HG02885 (cell line): ENCODE results near the gene CEP112.

Source experiments
- ATAC-seq: cut with Tn5 transposase; IDR thresholded peaks from one replicate; pipeline ENCODE4 v1.9.1; 2021; ENCODE audit warnings: mild to moderate bottlenecking; ENCODE audit not compliant: unreplicated experiment, poor library complexity

CEP112 gene

DNA sequence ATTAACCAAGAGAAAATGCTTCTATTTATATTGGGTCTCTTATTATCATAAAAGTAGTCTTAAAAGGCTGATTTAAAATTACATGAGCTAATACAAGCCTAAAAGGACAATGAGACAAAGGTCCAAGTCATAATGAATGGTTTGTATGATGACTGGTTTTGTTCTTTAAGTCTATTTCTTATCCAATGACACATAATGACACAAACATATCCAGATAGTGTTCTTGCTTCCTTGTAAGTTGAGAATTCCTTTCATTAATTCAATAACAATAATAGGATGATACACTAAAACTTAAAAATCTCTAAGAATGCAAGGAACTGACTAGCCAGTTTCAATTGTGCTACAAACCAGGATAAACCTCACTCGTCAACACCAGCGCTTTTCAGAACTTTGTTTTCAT, 244.1 kb downstream of the CEP112 start:
- no peak for ATAC-seq

DNA sequence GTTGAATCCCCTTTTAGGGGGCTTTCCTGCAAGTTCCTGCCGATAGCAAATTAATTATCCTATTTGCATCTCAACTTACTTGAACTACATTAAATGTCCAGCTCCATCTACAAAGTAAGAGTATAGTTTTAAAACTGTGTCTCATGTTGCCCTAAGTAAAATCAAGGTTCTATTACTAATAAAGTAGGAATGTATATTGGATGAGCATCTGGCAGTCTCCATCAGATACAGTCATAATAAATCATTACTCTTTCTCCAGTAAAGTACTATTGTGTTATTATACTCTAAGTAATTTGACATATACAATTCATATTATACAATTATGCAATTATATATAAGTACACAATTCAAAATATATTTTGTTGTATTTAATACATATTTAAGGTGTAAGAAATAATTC, 249.3 kb downstream of the CEP112 start:
- ATAC-seq, result no peak

DNA sequence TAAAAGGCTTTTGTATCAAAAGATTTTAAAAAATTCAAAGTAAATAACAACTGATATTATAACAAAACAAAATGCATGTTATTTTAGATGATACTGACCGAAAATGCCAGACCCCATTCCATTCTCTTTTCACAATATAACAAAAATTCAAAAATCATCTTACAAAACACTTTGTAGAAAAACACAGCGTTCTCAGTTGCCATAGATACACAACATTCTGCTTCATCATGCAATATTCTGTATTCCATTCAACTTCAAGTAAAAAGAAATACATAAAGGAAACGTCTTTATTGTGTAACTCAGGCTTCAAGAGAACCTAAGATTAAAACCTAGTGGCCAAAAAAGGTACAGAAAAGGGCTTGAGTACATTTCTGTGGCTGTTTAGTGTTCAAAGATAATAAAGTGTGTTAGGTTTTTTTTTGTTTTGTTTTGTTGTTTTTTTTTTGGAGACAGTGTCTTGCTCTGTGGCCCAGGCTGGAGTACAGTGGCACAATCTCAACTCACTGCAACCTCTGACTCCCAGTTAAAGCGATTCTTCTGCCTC, 250.5 kb downstream of the CEP112 start:
- no peak for ATAC-seq

DNA sequence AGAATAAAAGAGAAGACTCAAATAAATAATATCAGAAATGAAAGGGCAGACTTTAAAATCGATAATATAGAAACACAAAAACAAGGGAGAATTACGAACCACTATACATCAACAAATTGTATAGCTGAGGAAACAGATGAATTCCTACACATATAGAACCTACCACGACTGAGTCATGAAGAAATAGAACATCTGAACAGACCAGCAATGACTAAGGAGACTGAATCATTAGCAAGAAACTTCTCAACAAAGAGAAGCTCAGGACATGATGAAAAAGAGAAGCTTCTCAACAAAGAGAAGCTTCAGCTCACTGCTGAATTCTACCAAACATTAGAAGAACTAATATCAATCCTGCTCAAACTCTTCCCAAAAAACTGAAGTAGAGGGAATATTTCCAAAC, 255.9 kb downstream of the CEP112 start:
- ATAC-seq, result no peak

DNA sequence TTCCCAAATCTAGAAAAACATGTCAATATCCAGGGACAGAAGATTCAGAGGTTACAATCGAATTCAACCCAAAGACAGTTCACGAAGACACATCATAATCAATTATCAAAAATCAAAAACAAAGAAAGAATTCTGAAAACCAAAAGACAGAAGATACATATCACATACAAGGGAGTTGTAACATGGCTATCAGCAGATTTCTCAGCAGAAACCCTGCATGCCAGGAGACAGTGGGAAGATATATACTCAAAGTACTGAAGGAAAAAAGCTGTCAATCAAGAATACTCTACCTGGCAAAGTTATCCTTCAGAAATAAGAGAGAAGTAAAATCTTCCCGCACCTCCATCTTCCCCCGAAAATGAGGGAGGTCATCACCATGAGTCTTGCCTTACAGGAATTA, 258.6 kb downstream of the CEP112 start:
- no peak for ATAC-seq

DNA sequence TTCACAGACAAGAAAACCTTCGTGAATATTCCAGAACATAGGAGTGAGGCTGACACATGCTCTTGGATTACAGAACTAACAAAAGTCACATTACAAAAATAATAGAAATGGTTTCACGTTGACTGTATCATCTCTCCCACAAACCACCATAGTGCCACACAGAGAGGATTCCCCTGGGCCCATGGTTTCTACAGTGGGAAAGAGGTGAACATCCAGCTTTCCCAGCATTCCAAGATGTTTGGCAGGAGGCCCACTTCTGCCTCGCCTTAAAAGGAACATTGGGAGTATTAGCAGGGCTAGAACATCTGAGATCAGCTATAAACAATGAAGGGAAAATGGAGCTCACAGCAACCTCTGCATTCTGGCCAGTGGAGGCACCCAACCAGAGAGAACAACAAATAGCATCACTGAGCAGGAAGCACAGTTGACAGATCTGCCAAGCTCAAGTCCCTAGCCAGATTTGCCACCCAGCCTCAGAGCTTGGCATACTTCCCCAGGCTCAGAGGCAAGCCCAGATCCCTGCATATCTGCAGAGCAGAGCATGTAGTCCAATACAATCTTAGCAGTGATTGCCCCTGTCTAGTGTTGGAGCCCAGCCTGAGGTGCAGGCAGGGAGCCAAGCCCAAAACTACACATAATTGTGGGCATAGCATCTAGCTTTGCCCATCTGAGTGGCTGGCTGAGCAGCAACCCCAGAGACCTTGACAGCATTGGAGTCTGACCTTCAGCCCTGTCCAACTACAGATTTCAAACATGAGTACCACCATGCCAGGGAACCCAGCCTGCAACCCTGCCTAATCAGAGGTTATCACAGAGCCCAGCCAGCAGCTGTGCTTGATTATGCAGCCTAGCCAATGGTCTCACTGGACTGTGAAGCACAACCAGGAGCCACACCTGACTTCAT, 260.4 kb downstream of the CEP112 start:
- ATAC-seq, result no peak

DNA sequence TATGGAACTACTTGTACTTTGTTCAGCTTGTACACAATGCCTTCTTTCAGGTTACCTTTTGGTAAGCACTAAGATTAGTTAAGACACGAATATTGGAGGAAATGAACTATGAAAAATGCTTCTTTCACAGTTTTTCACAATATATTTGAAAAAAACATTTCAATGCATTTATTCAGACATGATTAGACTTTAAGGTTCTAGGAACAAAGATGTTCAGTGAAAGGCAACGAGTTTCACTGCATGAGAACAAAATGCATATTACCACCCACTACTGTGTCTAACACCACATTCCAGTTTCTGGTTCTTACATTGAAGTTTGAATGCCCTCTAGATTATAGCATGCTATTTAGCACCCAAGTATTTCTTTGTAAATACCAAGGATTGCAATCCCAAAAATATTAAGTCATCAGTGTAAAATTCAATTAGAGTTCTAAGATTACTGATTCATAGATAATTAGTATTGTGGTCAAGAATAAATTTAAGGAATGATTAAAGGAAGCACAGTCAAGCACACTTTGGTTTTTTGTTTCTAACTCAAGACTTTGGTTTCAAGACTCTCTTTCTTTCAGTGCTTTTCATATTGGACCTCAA, 261.7 kb downstream of the CEP112 start:
- ATAC-seq, result no peak

DNA sequence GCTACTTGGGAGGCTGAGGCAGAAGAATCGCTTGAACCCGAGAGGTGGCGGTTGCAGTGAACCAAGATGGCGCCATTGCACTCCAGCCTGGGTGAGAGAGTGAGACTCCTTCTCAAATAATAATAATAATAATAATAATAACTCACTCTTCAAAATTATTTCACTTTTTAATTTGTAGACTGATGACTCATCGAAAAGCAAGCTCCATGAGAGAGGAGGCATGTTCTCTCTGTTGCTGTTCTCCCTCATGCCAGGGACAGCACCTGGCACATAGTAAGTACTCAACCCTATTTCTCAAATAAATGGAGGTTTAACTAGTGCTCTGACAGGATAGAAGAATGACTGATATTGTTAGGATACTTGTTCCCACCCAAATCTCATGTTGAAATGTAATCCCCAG, 265.3 kb downstream of the CEP112 start:
- no peak for ATAC-seq

DNA sequence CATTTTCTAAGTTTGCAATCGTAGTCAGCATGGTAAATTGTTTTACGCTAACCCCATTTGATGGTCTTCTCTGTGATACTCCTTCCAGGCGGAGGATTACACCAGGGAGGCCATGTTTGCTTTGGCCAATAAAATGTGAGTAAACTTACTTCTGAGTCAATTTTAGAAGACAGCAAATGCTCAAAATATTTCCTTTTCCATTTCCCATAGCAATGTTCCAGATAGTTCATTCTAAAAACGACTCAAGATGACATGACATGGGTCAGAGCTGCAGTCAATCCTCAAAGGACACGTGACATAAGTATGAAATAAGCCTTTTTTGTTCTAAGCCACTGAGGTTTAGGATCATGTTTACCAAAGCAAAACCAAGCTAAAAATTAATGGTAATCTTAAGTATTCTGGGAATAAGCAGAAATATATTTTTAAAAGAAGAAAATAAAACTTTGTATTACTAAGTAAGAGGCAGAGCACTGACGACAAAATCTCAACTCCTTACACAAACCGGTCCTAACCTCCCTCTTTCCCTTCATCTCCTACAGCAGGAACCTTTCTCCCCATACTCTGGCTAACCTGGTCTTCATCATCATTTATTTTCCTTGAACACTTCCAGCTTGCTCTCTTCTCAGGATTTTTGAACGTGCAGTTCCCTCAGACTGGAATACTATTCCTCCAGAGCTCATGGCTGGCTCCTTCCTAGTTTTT, 266.2 kb downstream of the CEP112 start:
- no peak for ATAC-seq

DNA sequence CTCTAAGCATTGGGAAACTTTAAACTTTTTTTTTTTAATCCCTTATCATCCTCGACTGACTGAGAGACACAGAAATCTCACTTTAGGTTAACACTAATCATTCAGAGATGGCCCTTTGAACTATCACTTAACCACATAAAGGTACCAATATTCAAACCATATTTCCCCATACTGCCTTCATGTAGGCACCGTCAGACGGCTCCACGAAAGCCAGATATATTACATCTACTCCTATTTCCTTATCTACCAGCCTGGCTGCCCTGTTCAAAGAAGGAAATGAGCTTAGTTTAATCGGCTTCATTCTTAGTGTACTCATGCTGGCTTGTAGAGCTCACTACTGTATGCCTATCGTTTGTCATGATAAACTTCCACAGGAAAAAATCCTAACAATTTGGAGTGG, 270.9 kb downstream of the CEP112 start:
- ATAC-seq, result no peak

DNA sequence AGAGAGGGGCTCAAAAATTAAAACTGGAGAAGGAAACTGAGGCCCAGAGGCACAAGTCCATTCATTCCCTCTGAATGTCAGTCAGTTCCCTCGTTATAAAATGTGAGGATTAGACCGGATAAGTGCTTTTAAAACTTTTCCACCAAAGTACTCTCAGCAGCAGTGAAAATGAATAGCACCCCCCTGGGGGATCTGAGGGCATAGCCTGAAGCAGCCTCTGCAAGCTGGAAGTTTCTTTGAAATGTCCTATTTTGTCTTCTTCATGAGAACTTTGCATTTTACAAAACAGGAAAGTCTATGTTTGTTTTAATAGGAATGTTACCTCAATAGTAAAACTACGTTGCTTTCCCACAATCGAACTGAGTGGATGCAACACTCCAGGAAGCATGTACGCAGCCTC, 273.0 kb downstream of the CEP112 start:
- ATAC-seq, result no peak

DNA sequence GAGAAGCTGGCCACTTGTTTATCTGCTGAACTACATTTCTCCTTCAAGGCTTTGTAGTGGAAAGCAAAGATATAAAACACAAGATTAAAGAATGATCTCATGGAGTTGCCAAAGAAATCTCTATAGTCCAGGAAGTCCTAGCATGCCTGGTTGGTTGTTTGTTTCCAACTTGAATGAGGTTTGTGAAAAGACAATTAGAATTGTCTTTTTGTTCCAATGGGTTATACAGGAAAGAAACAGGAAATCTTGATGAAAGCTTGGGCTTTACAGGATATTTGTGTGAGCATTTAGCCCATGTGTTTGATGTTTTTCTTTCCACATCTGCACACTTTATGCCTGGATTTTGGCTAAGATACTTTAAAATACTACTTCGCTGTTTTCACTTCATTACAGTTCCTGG, 273.4 kb downstream of the CEP112 start:
- ATAC-seq, result no peak

DNA sequence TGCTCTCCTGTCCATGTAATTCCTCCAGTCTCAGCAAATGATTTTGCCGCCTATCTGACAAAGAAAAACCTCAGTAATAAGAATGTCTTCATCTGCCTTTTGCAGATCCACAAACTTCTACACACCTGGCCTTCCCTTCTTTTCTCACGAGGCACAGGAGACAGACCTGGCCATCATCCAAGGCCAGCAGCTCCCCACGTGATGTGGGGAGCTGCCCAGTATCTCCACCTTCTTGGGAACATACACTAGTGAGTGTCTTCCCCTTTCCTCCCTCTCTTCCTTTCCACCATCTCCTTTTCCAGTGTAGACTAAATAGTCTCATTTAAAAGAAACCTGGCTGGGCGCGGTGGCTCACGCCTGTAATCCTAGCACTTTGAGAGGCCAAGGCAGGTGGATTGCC, 274.4 kb downstream of the CEP112 start:
- ATAC-seq, result no peak

DNA sequence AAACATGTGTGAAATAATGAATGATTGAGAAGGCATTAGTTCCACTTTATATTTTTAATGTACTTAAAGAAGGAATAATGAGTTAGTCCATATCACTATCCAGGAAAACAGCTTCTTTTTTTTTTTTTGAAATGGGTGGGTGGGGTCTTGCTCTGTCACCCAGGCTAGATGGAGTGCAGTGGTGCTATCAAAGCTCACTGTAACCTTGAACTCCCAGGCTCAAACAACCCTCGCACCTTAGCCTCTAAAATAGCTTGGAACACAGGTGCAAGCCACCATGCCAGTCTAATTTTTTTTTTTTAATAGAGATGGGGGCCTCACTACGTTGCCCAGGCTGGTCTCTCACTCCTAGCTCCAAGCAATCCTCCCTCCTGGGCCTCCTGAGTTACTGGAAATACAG, 275.5 kb downstream of the CEP112 start:
- no peak for ATAC-seq

DNA sequence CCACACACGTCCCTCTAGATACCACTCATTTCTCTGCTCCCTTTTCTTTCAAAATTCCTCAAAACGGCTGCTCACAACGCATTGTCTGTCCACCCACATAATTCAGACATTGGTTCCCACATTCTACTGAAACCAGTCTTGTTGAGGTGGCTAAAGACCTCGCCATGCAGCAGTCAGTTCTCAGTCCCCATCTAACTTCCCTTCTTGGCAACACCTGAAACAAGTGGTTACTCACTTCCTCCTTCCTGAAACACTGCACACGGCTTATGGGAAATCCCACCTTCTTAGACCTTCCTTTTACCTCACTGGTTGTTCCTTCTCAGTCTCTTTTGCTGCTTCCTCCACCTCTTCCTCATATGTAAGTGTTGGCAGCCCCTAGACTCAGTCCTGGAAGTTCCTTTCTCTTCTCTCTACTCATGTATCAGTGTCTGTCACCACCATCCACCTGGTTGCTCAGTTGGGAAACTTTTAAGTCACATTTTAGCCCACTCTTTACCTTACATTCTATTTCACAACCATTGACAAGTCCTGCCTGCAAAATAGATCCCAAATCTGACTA, 277.1 kb downstream of the CEP112 start:
- peak; percentile 98 for ATAC-seq

DNA sequence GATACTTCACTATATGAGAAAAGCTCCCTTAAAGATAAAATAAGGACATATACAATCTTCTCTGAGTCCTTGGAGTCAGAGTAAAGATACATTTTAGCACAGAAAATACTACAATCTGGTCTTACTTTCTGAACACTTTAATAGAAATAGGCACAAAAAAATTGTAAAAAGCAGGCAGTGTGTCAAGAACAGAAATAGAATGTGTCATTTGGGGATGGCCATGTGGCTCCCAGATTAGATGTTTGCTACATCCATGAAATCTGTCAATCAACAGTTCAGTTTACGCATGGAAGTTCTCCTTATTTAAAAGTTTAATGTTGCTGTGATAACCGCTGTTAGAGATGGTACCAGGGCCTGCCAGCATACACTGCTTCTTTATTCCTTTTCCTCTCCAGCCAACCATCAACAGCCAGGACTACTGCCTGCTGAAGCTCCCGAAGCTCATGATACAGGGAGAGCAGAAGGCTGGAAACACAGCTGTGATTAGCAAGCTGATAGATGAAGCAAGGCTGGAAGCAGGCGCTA, 278.5 kb downstream of the CEP112 start:
- no peak for ATAC-seq

DNA sequence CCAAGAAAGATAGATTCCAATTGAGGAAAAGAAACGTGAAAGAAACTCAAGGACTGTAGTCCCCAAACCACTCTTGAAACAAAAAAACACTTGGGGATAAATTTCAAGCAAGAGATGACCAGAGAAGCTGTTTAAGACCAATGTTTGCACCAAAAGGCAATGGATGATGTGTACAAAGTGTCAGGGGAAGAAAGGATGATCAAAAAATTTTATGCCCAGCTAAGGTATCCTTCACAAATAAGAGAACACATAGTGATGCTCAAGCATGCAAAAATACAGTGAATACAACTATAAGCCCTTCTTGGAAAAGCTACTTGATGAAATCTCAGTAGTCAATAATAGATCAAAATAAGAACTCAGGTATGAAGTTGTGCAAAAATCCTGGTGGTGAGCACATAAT, 281.1 kb downstream of the CEP112 start:
- no peak for ATAC-seq

DNA sequence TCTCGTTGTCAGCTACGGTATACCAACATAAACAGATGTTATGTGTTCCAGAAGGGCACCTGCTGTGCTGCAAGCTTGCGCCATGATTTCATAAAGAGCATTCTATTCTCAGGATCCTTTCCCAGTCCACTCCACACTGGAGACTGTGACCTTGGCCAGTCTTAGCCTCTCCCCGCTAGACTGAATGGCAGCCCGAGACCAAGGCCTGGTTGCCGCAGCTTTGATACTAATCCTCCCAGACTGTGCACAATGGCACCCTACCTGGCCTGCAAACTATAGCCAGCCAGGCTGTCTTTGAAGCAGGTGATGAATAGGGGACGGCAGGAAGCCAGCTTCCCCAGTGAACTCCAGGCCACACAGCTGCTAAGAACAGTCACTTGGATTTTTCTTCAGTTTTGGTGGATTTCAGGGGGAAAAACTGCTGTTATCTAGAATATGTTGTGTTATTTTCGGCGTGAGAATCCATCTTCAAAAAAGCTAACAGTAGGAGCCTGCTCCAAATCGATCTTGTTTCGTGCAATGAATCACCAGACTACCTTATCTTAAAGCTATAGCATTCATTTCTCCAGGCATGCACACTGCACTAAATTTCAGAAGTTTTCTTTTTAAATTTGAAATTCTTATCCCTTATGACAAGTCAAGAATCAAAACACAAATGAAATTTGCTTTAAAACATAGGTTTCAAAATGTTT, 289.0 kb downstream of the CEP112 start:
- no peak for ATAC-seq

DNA sequence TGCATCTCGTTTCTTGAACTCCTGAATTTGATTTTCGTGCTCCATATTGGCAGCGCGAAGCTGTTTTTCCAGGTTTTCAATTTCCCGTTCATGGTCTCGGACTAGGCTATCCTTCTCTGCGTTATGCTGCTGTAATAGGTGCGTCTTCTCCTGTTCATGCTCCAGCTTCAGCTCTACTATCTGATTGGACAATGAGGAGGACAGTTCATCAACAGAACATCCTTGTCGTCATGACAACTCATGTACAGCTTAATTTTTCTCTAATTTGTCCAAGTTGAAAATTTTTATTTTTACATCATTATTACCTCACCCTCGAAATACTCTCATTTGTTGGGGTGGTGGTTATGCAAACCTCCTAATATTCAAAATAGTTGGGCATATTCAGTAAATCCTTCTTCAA, 289.8 kb downstream of the CEP112 start:
- no peak for ATAC-seq

DNA sequence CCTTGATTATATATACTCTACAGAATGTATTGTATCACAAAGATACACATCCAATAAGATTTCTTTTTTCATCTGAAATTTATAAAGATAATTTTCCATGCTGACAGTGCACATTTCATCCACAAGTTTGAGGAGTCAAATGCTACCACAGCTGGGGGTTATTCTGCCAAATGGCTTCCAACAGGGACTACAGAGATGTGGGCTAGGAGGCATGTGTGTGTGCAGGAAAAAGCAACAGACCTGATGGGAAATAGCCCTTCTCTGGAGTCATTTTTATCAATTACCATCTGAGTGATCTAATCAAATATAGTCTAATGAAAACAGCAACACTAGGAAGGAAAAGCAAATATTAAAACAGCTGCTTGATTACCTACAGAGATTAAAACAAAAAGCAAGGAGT, 290.5 kb downstream of the CEP112 start:
- ATAC-seq, result no peak
